NOMO-1 treated with DMSO at 0.1 percent for 48 hours (cell line): ENCODE data around the gene TEX13B.
"Not testable (repeated sequence)": the region's sequence is repeated elsewhere in the genome, so short reads cannot be mapped to it uniquely, and the experiment has no call there.

ENCODE experiments used
- DNase-seq: peaks from one replicate; lab custom pipeline; 2025; ENCODE audit not compliant: unreplicated experiment; lab: John Stamatoyannopoulos, UW

TEX13B gene, protein sequence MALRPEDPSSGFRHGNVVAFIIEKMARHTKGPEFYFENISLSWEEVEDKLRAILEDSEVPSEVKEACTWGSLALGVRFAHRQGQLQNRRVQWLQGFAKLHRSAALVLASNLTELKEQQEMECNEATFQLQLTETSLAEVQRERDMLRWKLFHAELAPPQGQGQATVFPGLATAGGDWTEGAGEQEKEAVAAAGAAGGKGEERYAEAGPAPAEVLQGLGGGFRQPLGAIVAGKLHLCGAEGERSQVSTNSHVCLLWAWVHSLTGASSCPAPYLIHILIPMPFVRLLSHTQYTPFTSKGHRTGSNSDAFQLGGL

GRCh38 chrX:107982356-107982755, at the start of gene TEX13B:
TSS of gene TEX13B (minus strand) at chrX:107982370. CDS start at chrX:107982127, 243 bp downstream.
- DNase-seq: no peak

DNA sequence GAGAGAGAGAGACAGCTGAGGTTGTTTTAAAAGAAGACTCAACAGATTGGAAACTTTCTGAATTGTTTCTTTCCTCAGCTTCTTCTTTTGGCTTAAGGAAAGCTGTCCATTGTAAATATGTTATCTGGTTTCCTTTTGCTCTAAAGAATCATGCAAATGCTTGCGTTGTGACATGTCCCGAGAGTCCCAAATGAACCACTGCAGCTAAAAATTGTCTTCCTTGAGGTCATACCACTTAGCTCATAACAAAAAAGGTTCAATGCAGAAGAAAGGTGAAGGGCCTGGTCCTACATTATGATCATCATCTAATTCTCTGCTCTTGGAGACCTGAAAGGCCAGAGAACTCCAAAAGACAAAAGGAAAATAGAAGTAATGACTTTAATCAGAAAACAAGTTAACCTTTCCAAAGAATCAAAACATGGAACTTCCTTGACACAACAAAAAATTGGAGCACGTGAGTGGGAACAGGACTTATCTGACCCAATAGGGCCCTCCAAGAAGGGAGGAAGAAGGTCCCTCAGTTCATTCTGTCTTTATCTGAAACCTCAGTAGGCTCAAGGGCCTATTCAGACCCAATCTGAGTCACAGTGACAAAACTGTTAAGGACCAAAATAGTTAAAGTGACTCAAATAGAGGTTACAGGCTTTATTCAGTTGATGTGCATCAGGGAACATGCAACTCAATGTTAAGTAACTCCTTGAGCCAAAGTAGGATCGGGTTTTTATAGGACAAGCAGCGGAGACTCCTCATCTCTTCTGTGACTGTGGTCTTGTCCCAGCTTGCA, 48.0 kb upstream of the TEX13B start:
- DNase-seq: no peak

GRCh38 chrX:108028854-108029253, 46.7 kb upstream of the TEX13B start:
- DNase-seq: no peak

- DNase-seq: no peak
Observed at GRCh38 chrX:108025954-108026600, 43.9 kb upstream of the TEX13B start.

DNA sequence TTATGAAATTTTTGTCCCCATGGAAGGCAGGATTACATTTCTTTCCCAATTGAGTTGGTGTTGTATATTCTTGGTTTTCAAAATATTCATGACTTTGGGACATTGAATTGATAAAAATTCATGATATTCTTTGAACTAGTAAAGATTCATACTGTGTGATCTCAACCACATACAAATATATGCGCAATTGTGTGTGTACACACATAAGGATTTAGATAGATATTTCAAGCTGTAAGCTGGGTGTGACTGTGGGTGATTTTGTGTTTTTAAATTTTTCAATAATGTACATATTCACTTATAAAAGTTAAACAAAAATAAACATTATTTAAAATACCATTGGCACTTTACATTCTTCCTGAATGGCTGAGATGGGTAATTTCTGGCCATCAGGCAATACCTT, 43.2 kb upstream of the TEX13B start:
- DNase-seq: no peak

GRCh38 chrX:108022491-108023089, 40.4 kb upstream of the TEX13B start:
- no peak for DNase-seq

- DNase-seq: no peak
Observed at GRCh38 chrX:108020631-108021030, 38.5 kb upstream of the TEX13B start.

DNA sequence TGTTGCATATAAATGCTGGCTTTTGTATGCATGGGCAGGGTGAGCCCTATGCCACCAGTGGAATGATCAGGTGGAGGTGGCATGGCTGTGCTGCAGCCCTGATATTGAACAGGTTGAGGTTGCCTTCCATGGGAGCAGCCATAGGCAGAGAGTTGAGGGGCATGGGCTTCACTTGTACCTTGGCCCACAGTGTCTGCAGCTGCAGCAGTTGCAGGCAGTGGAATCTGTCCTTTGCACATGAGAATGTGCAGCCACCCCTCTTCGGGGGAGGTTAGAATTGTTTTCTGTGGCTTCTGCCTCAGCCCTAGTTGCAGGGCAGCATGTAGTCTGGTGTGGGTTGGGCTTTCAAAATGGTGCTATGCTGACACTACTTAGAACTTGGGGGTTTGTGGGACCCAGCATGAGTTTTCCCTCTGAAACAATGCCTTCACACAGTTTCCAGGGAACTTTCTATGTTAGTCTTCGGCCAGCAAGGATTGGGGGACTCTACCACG, 37.3 kb upstream of the TEX13B start:
- DNase-seq: no peak

DNA sequence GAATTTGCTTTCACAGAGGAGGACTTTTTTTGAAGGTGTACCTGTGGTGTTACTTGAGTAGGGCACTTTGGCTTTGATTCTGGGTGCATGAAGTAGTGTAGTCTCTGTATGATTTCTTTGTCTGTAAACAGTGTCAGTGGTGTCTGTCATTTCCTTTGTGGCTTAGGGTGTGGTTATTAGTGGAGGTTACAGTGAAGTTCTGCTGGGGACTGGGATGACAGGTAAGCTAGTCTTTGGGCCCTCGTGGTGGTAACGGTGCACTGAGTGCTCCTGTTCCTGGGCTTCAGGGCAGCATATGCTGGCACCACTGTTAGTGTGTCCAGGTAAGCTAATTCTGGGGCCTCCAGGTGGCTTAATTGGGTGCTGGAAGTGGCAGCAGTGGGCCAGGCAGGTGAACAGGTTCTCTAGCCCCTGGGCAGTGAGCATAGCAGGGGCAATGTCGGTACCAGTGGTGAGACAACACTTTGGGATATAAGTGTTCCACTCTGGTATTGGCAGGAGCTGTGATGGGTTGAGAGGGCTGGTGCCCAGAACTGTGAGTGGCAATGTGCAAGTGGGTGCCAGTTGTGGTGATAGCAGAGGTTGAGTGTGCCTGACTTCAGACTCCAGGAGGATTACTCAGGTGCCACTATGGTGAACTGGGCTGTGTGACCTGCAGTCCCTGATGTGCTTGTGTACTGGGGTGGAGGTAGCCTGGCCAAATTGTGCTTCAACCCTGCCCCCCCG, 36.6 kb upstream of the TEX13B start:
- no peak for DNase-seq

DNA sequence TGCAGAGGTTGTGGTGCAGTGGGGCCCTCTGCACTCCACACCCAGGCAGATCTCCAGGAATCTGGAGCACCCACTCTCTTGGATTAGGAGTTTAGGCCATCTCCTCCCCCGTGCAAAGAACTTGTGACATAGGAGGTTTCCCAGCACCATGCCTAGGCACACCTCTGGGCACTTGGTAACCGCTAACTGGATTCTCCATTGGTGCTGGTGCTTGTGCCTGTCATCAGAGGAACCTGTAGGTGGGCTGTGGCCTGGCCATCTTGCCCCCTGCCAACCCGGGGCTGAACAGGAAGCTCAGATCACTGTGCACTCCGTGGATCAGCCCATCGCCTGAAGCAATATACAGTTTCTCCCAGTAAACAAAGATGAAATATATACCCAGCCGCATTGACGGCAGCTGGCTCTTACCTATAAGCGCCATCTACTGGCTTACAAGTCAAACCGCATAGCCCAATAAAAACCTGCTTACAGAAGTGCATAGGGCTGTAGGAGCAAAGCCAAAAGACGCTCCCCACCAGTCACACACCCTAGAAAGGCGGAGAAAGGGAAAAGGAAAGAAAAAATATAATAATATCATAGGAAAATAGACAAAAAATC, 19.1 kb upstream of the TEX13B start:
- peak; percentile 5 for DNase-seq

- no peak for DNase-seq
Observed at GRCh38 chrX:108000751-108001150, 18.6 kb upstream of the TEX13B start.

DNA sequence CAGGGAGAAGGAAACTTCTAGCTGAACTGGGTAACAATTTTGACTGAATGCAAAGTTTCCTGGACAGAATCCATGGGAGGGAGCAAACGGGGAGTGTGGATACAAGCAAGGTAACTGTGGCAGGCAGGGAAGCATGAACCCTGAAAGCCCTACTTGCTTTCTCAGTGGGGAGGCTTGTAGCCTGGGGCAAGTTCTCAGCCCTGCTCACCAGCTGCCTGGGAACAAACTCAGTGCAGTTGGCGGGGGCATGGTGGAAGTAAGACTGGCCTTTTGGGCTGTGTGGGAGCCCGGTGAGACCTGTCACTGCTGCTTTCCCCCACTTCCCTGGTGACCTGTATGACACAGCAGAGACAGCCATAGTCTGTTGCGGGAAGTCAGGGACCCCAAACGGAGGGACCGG, 14.0 kb upstream of the TEX13B start:
- no peak for DNase-seq

GRCh38 chrX:107985033-107985432, 2.9 kb upstream of the TEX13B start:
- DNase-seq: no peak

DNA sequence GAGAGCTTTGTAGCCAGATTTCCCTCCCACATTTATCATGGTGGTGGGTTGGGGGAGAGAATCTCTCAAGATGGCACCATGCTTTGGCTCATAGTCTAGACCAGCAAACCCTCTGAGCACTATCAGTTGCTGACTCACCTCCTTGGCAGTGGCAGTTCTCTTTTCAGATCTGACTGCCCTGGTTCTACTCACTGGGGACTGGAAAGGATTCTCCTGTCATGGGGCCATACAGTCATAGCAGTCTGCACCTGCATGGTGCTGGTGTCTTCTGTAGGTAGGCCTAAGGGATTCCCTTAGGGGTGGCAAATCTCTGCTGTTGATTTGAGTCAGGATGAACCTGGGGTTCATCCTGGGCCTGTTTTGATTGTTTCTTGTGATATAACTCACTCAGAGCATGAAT, 2.6 kb downstream of the TEX13B start:
- no peak for DNase-seq

- DNase-seq: peak; percentile 2
Observed at GRCh38 chrX:107978707-107979307, 3.4 kb downstream of the TEX13B start.

DNA sequence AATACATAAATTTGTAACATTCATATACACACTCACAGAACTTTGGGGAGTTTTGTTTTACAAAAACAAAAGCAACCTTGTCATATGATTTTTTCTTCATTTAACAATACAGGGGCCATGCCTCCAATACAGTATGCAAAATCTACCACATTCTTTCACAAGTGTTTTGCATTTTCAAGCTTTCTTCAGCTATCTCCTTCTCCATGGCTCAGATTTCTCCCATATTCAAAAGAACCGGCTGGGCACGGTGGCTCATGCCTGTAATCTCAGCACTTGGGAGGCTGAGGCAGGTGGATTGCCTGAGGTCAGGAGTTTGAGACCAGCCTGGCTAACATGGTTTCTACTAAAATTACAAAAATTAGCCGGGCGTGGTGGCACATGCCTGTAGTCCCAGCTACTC, 4.1 kb downstream of the TEX13B start:
- no peak for DNase-seq

DNA sequence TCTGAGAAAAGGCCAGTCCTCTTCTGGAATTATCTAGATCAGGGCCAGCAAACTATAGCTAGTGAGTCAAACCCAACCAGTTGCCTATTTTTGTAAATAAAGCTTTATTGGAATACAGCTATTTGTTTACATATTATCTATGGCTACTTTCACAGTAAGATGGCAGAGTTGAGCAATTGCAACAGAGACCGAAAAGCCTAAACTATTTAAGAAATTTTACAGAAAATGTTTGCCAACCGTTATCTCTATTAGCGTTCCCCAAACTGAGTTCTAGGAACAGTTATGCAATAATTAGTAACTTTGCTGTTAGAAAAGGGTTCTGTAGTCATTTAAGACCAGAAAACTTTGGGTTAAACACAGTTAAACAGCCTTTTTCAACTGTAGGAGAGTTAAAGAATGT, 10.5 kb downstream of the TEX13B start:
- no peak for DNase-seq

DNA sequence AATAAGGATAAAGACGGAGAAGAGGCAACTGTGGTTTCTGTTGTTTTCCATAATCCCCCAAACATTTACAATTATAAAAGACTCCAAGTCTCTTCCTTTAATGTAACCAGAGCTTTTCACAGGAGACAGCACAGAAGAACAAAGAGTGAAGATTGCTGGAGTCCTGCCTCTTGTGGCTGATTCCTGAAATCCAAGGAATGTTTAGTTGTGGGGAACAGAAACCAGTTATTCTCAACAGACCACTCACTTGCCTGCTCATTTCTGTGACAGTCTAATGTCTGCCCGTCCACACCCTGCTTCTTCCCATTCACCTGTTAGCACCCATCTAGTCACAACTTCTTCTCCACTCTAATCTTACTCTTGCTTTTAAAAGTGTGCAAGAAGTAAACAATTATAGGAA, 12.1 kb downstream of the TEX13B start:
- no peak for DNase-seq

GRCh38 chrX:107968623-107969022, 13.5 kb downstream of the TEX13B start:
- no peak for DNase-seq

GRCh38 chrX:107955337-107955736, 26.8 kb downstream of the TEX13B start:
- DNase-seq: not testable (repeated sequence)
